Lower leg skin (tissue), 4 donors: ENCODE data around the gene C2orf72. TPM values are rescaled to one million over a fixed set of nuclear protein-coding genes. Genes with fewer than 3 reads are reported as not detected.
"Not testable (repeated sequence)": the region's sequence is repeated elsewhere in the genome, so short reads cannot be mapped to it uniquely, and the experiment has no call there.

Source experiments
- DNase-seq, 2 donors: peaks; one replicate each; pipeline ENCODE4 v3.0.0-alpha.2; 2019; ENCODE audit warnings: low spot score in 2 of 2
- H3K4me3 ChIP-seq: fragments of 200-600 bp; sonication (generic); 2 replicates; pipeline ENCODE4 v1.5.1; 2017; ENCODE audit warnings: mild to moderate bottlenecking, low read depth; ENCODE audit not compliant: poor library complexity, severe bottlenecking
- POLR2A ChIP-seq, 2 donors: fragments of 450-650 bp; IDR thresholded peaks; one replicate each; pipeline ENCODE4 v1.6.1; 2016 to 2017; ENCODE audit warnings: antibody characterized with exemption in 2 of 2, mild to moderate bottlenecking in 1 of 2, moderate library complexity in 1 of 2
- WGBS, 2 donors: methylation state at CpG; one replicate each; pipeline ENCODE4 v1.1.5; 2018; 5-methylcytosine and 5-hydroxymethylcytosine counted together
- intact Hi-C: fragments of 100-400 bp; cut with DNase I; formaldehyde crosslinking; loops from one replicate; pipeline ENCODE4 v1.15.0; 2023; ENCODE audit warnings: low total_unique reads
- total RNA-seq, 4 donors: library from RNA; depleted of rRNA; stranded (reverse); fragments of >200 nt; gene quantifications; one replicate each; pipeline ENCODE4 v1.1.0, GENCODE V29; 2016
- TF ChIP-seq, protein P1 (sequence below), 3 donors: fragments of 450-650 bp; IDR thresholded peaks; one replicate each; pipeline ENCODE4 v1.5.1; 2016; ENCODE audit warnings: antibody characterized with exemption in 3 of 3, mild to moderate bottlenecking in 3 of 3, moderate library complexity in 2 of 3

The C2orf72 gene
- total RNA-seq, 4 donors from 2014 or later = 0.95 to 7.3 (median 4.0) TPM

DNA sequence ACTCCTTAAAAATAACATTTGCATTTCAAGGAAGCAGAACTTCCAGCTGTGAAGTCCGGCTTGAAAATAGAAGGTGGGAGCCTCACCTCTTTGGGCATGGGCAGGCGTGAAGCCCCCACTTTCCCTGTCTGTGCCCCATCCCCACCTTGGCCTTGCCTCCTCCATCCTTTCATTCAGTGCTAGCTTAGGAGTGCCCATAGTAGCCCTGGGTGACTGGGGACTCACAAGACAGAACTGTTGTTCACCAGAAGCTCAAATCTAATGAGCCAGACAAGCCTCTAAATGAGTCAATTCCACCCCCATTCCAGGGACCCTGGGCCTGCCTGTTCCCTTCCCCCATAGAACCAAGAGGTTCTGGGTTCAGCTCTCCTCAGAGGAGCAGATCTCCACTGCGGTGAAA lies 21.4 kb upstream of the C2orf72 start:
- TF ChIP-seq POLR2A (IDR thresholded peaks at IDR 0.05) = no peak
- TF ChIP-seq, protein P1, sequence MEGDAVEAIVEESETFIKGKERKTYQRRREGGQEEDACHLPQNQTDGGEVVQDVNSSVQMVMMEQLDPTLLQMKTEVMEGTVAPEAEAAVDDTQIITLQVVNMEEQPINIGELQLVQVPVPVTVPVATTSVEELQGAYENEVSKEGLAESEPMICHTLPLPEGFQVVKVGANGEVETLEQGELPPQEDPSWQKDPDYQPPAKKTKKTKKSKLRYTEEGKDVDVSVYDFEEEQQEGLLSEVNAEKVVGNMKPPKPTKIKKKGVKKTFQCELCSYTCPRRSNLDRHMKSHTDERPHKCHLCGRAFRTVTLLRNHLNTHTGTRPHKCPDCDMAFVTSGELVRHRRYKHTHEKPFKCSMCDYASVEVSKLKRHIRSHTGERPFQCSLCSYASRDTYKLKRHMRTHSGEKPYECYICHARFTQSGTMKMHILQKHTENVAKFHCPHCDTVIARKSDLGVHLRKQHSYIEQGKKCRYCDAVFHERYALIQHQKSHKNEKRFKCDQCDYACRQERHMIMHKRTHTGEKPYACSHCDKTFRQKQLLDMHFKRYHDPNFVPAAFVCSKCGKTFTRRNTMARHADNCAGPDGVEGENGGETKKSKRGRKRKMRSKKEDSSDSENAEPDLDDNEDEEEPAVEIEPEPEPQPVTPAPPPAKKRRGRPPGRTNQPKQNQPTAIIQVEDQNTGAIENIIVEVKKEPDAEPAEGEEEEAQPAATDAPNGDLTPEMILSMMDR (IDR thresholded peaks at IDR 0.05) = no peak
- WGBS, 2 donors = 73 to 88% methylated on average over 3 of the region's 3 CpGs
- DNase-seq = no peak
- intact Hi-C loops = no loop called here
- no peak overlapping the region for H3K4me3 ChIP-seq

DNA sequence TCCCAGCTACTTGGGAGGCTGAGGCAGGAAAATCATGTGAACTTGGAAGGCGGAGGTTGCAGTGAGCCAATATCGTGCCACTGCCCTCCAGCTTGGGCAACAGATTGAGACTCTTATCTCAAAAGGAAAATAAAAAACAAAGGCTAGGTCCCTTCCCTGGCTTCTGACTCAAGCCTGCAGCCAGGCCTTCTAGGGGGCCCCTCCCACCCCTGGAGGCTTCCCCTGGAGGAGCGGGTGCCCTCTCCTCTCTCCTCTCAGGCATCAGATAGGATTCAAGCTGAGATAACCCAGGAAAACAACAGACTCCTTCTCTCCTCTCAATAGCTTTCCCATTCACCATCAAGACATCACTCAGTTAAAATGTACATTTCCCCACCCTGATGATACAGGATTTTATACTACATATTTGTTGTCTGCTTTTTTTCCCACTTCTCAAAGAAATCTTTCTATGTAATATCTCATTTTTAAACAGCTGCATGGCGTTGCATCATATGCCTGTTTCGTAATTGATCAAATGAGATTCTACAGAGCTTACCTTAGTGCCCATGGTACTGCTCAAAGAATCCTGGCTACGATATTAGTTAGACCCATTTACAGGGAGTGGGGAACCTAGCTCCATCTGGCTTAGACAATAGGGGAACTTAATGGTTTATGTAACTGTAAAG lies 20.6 kb upstream of the C2orf72 start:
- no peak for DNase-seq
- TF ChIP-seq, protein P1 (IDR thresholded peaks at IDR 0.05) = no peak
- no peak for TF ChIP-seq POLR2A (IDR thresholded peaks at IDR 0.05)
- WGBS, 2 donors = 81 to 82% methylated on average over 6 of the region's 6 CpGs
- no peak overlapping the region for H3K4me3 ChIP-seq
- intact Hi-C loops = no loop called here

DNA sequence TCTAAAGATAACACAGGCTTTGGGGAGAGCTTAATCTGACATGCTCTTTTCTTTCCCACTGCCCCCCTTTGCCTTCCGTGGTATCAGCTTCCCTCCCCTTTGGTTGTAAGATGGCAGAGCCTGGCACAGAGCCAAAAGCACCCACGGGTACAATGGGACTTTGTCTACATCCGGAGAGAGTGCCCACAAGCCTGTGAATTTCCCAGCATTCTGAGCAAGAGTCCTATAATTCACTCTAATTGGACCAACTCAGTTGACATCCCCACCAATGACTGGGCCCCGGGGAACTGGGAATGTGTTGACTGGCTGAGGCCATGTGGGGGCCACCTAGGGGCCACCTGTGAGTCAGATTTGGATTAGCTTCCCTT lies 20.1 kb upstream of the C2orf72 start:
- intact Hi-C loops = no loop called here
- WGBS, 2 donors = 43 to 55% methylated on average over 4 of the region's 4 CpGs
- no peak overlapping the region for H3K4me3 ChIP-seq
- DNase-seq = no peak
- TF ChIP-seq, protein P1 (IDR thresholded peaks at IDR 0.05) = no peak
- no peak for TF ChIP-seq POLR2A (IDR thresholded peaks at IDR 0.05)

DNA sequence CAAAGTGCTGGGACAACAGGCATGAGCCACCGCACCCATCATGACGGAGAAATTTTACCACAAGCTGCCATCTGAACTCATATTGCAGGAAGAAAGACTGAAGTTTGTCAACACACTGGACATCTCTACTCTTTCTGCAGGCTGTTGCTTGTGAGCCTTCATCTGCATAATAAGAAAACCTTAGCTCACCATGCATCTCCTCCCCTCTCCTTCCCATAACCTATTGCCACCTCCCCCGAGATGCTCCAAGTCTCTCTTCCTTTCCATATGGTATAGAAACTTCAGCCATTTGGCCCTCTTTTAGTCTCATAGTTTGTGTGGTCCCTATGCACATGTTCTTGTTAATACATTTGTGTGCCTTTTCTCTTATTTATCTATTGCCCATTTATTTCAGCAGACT lies 19.1 kb upstream of the C2orf72 start:
- TF ChIP-seq POLR2A (IDR thresholded peaks at IDR 0.05) = no peak
- DNase-seq = no peak
- H3K4me3 ChIP-seq = no peak overlapping the region
- WGBS, 2 donors = 91 to 95% methylated on average over 3 of the region's 3 CpGs
- intact Hi-C loops = no loop called here

DNA sequence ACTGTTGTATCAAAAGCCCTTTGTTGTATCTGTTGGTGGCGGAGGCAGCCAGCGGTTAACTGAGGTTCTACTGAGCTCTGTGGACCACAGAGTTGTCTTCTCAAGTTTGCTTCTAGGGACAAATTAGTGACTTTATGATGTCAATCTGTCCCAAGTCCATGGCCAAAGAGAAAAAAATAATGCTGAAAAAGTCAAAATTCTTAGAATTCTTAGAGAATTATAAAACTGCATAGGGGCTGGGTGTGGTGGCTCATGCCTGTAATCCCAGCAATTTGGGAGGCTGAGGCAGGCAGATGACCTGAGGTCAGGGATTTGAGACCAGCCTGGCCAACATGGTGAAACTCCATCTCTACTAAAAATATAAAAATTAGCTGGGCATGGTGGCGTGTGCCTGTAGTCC lies 12.3 kb upstream of the C2orf72 start:
- intact Hi-C loops, H3K4me3 ChIP-seq, DNase-seq: not testable (repeated sequence)
- WGBS, 2 donors = 93 to 98% methylated on average over 3 of the region's 3 CpGs

DNA sequence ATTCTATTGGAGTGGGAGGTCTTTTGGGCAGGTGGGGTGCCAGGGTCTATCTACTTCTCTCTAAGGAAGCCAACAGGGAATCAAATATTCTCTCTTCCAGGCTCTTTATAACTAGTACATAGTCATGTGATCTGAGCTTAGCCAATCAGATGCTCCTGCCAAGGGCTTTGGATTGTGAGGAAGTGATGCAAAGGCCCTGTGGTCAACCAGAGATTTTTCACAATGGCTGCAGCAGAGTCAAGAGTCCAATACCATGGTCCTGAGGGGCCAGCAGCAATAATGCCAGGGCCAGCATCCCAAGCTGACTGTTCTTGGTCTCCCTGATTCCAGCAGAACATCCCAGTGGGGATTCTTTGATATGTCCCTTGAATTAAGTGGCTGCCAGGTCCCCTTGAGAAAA lies 8.4 kb upstream of the C2orf72 start:
- TF ChIP-seq, protein P1 (IDR thresholded peaks at IDR 0.05) = no peak
- no peak for TF ChIP-seq POLR2A (IDR thresholded peaks at IDR 0.05)
- no peak for DNase-seq
- H3K4me3 ChIP-seq = no peak overlapping the region
- intact Hi-C loops = no loop called here

DNA sequence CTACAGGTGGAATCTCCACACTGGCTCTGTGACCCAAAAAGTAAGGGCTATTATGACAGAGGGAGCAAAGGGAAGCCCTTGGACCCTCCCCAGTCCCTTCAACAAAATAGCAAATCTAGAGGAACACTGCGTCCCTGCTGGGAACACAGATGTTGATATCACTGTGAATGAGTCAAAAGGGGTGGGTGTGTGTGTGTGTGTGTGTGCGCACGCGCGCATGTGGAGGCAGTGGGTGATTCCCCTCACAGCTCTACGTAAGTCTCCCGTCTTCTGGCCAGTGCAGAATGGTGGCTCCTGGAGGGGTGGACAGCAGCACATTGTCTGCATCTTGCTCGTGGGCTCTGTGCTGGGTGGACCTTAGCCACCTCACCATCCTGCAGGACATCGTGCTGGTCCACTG lies 7.8 kb upstream of the C2orf72 start:
- 81 to 89% methylated on average over 9 of the region's 9 CpGs for WGBS, 2 donors
- intact Hi-C loops = no loop called here
- TF ChIP-seq, protein P1 (IDR thresholded peaks at IDR 0.05) = no peak
- no peak for DNase-seq
- no peak overlapping the region for H3K4me3 ChIP-seq
